NCI-H460 (cell line): ENCODE data around the gene MADCAM1. TPM values are rescaled to one million over a fixed set of nuclear protein-coding genes. Genes with fewer than 3 reads are reported as not detected.
"Not testable (repeated sequence)": the region's sequence is repeated elsewhere in the genome, so short reads cannot be mapped to it uniquely, and the experiment has no call there.

ENCODE experiments used
- DNase-seq: peaks from one replicate; pipeline ENCODE4 v3.0.0-alpha.2; 2016; ENCODE audit warnings: low read depth; ENCODE audit errors: extremely low read depth
- total RNA-seq: library from RNA; depleted of rRNA; stranded (reverse); fragments of >200 nt; shearing (Covaris generic); gene quantifications from 2 replicates; pipeline ENCODE4 v1.2.3, GENCODE V29; 2014

Gene MADCAM1
- total RNA-seq, 1 experiment from 2014 or later, result not detected

DNA sequence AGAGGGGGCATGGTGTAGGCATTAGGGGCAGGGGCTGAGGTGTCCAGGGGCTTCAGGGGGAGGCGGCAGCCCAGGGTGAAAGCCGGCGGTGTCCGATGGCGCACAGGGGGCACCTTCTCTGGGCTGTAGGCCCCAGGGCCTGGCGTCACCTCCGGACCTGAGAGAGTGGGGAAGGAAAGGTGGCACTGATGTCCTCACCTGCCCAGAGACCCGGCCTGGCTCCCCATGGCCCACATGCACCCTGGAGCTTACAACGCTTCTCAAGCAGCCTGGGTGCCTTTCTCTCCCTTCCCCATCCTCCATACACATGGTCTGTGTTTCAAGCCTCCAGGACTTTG lies 32.1 kb upstream of the MADCAM1 start:
- DNase-seq, result no peak

DNA sequence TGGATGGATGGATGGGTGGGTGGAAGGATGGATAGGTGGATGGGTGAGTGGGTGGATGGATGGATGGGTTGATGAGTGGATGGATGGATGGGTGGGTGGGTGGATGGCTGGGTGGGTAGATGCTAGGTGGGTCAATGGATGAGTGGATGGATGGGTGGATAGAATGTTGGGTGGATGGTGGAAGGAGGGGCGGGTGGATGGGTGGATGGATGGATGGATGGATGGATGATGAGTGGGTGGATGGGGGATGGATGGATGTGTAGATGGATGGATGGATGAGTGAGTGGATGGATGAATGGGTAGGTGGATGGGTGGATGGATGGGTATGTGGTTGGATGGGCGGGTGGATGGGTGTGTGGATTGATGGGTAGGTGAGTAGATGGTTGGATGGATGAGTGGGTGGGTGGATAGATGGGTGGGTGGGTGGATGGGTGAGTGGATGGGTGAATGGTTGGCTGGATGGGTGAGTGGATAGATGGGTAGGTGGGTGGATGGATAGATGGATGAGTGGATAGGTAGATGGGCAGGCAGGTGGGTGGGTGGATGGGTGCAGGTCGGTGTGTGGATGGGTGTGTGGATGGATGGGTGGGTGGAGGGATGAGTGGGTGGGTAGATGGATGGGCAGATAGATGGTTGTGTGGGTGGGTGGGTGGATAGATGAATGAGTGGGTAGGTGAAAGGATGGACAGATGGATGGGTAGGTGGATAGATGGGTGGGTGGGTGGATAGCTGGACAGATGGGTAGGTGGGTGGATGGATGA lies 31.1 kb upstream of the MADCAM1 start:
- DNase-seq, result no peak

DNA sequence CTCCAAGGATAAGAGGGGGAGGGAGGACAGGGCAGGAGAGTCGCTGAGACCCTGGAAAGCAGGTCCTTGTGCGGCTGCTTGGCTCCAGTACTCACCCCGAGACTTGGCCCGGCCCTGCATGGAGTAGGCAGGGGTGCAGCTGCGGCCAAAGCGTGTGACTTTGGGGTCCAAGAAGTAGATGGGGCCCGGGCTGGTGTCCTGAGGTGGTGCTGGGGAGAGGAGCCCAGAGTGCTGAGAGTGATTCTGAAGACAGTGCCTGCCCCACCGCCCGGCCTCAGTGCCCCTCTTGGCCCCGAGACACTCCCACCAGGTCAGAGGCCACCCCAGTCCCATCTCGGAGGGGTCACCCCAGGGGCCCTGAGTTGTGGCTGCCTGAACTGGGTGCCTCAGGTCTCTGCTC lies 28.7 kb upstream of the MADCAM1 start:
- no peak for DNase-seq

DNA sequence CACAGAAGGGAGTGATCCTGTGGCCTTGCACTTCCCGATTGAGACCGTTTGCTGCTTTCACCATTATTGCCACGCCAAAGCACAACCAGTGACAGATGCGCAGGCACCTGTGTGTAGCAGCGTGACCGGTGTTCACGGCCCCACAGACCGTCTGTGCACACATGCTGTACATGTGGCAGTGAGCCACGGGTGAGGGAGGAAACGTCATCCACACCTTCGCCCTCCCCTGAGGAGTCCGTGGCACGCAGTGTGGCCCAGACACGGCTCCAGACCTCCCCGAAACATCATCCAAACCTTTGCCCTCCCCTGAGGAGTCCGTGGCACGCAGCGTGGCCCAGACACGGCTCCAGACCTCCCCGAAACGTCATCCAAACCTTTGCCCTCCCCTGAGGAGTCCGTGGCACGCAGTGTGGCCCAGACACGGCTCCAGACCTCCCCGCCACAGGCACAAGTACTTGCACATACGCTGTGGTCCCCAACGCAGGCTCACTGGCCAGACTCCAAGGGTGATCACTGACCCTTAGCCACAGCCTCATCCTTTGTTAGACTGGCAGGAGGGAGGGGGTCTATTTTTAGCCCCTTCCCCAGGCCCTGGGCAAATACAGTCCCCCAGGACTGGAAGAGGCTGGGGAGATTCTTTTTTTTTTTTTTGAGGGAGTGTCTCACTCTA lies 27.6 kb upstream of the MADCAM1 start:
- DNase-seq, result no peak

DNA sequence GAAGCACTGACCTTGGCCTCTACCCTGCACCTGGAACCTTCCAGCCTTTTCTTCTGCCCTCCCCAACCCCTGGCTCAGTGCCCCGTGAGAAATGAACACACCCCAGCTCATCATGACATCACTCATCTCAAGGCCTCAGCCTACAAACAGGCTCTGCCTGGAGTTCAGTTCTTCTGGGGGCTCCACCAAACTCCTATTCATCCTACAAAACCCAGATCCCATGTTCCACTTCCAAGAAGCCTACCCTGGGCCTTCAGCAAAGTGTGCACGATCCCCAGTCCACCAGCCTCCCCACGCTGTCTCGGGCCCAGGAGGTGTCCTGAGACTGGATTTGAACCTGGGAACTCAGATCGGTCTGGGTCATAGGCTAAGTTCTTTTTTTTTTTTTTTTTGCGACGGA lies 26.5 kb upstream of the MADCAM1 start:
- no peak for DNase-seq

GRCh38 chr19:470701-471100 lies 25.6 kb upstream of the MADCAM1 start:
- DNase-seq, result no peak

- no peak for DNase-seq
Measured at GRCh38 chr19:472005-472858, 24.1 kb upstream of the MADCAM1 start.

- DNase-seq, result no peak
Measured at GRCh38 chr19:474126-475078, 21.9 kb upstream of the MADCAM1 start.

DNA sequence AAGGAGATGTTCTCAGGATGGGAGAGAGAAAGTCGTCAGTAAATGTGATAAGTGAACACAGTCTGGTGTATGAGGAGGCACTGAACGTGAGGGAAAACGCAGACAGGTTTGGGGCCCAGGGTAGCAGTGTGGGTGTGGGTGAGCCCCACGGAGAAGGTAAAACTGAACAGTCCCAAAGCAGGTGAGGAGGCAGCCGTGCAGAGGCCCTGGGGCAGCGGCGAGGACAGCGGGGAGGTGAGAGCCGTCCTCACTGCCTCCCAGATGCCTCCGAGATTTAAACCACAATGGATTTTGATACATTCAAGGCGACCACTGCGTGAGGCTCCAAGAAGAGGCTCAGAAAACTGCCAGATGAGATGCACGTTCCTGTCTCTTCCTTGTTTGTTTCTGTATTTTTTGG lies 20.9 kb upstream of the MADCAM1 start:
- DNase-seq, result no peak

GRCh38 chr19:478236-478903 lies 17.9 kb upstream of the MADCAM1 start:
- no peak for DNase-seq

GRCh38 chr19:478976-479375 lies 17.3 kb upstream of the MADCAM1 start:
- no peak for DNase-seq

DNA sequence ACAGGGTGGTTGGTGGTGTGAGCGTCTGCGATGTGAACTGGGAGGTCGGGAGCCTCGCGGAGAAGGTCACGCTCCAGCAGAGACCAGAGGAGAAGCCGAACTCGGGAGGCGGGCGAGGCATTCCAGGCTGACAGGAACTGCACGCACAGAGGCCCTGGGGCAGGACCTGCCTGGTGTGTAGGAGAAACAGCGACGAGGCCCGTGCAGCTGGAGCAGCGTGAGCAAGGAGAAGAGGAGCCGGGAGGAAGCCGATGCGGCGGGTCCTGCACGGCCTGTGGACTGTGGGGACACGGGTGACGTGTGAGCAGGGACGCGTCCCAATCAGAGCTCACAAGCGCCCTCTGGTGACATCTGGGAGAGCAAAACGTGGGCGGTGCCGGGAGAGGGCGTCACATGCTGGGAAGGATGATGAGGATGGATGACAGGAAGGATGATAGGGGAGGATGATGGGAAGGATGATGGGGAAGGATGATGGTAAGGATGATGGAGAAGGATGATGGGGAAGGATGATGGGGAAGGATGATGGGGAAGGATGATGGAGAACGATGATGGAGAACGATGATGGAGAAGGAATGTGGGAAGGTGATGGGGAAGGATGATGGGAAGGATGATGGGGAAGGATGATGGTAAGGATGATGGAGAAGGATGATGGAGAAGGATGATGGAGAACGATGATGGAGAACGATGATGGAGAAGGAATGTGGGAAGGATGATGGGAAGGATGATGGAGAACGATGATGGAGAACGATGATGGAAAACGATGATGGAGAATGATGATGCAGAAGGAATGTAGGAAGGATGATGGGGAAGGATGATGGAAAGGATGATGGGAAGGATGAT lies 16.1 kb upstream of the MADCAM1 start:
- no peak for DNase-seq

- DNase-seq, result not testable (repeated sequence)
Measured at GRCh38 chr19:481100-481499, 15.2 kb upstream of the MADCAM1 start.

DNA sequence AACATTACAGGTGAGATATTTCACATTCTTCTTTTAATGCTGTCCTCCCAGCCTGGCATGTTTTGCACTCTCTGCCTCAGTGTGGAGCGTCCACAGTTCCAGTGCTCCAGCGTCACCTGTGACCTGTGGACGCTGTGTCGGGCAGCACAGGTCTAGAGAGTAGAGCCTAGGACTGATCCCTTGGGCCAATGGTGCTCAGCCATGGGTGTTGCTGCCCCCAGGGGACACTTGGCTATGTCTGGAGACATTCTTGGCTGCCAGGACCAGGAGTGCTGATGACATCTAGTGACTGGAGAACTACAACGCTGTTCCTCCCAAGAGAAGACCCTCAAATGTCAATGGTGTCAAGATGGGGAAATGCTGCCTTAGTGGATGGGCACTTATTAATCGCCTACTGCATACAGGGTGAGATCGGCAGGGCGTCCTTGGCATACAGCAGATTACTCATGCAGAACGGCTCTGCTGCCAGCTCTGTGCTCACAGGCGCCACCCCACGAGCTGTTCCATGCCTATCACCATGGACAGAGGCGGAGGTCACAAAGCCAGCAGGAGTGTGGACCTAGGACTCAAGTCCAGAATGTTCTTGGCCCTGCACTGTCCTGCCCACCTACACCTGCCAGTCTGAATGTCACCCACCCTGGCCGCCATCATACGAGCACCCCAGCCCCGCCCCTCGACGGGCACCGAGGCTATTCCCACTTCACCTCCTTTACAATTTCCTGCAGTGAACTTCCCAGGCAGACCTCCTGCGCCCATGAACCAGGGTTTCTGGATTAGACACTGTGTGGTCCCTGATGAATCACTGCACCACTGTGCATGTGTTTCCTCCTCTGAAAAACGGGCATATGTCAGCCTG lies 13.9 kb upstream of the MADCAM1 start:
- DNase-seq, result no peak

DNA sequence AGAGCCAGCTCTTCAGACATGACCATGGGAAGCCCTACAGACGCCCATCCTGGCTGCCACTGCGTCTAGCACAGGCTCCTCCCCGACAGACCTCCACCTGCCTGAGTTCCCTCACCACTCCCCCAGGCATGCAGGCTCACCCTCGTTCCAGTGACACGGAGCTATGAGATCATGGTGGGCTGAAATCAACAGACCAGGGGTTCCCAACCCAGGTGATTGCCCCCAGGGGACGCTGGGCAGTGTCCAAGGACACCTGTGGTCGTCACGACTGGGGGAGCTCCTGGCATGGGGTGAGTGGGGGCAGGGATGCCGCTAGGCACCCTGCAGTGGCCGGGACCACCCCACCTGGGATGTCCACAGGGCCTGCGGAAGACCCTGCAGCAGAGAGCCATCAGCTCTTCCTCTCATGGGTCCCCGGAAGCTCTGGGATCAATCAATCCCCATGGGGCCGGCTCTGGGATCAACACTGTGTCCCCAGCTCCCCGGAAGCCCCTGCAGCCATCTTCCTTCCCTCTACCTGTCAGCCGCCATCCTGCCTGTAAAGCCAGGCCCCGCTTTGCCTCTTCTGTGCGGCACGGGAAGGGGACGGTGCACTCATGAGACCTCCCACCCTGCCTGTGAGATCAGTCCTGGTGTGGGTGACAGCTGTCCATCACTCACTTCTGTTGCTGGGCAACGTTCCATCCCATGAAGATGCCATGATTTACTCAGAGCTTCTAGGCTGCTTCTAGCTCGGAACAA lies 12.8 kb upstream of the MADCAM1 start:
- no peak for DNase-seq

DNA sequence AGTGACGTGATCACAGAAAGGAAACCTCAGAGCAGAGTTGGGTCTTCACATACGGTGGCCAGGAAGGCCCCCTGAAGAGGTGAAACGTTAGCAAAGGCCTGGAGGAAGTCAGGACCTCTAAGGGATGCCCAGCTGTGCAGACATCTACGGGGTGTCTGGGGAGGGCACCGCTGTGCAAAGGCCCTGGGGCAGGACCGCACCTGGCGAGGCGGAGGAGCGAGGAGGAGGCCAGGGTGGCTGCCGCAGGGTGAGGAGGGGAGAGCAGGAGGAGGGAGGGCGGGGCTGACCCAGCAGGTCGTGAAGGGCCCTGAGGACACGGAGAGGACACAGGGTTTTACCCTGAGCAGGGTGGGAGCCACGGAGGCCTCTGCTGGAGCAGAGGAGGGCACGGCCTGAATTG lies 11.8 kb upstream of the MADCAM1 start:
- DNase-seq, result no peak

DNA sequence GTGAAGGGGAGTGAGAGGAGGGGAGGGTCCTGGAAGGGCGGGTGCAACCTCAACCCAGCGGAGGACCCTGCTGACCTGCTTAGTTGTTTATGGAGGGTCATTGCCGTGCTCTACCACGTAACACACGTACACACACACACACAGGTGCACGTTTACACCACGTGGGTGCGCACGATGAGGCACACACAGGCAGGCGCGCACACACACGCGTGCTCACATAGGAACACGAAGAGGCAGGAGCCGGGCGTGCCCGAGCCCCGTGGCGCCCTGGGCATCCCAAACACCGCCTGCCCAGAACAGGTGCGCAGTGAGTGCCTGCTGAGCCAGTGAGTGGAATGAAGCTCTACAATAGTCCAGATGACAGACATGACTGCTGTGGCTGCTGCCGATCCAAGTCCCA lies 11.2 kb upstream of the MADCAM1 start:
- DNase-seq, result no peak
